HG03520 (cell line): ENCODE measurements around the gene TSC22D3.
A peak's percentile ranks its signal among the peaks of the same experiment; 100 is the strongest.
"Not testable (repeated sequence)": the region's sequence is repeated elsewhere in the genome, so short reads cannot be mapped to it uniquely, and the experiment has no call there.

ENCODE experiments used
- ATAC-seq: cut with Tn5 transposase; IDR thresholded peaks from one replicate; pipeline ENCODE4 v1.9.1; 2021; ENCODE audit warnings: mild to moderate bottlenecking, moderate library complexity; ENCODE audit not compliant: unreplicated experiment

TSC22D3 gene

GRCh38 chrX:107775734-107776511 lies at the start of gene TSC22D3:
TSS of gene TSC22D3 (minus strand) at chrX:107775787. CDS start at chrX:107775419, 368 bp downstream.
- peak; percentile 77 for ATAC-seq

GRCh38 chrX:107823456-107823855 lies 47.9 kb upstream of the TSC22D3 start:
- ATAC-seq = no peak

- ATAC-seq = no peak
These were observed 47.5 kb upstream of the TSC22D3 start for GRCh38 chrX:107823042-107823441.

- no peak for ATAC-seq
These were observed 43.4 kb upstream of the TSC22D3 start for GRCh38 chrX:107818900-107819521.

DNA sequence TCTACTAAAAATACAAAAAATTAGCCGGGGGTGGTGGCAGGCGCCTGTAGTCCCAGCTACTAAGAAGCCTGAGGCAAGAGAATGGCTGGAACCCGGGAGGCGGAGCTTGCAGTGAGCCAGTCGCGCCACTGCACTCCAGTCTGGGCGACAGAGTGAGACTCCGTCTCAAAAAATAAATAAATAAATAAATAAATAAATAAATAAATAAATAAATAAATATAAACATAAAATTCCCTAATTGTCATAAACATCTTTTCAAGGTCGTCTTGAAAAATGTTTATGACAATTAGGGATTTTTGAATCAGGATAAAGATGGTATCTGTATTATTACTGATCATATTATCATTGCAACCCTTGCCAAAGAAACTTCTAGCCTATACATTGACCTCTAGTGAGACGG lies 34.5 kb upstream of the TSC22D3 start:
- ATAC-seq = not testable (repeated sequence)

- ATAC-seq = no peak
These were observed 29.6 kb upstream of the TSC22D3 start for GRCh38 chrX:107805179-107805578.

DNA sequence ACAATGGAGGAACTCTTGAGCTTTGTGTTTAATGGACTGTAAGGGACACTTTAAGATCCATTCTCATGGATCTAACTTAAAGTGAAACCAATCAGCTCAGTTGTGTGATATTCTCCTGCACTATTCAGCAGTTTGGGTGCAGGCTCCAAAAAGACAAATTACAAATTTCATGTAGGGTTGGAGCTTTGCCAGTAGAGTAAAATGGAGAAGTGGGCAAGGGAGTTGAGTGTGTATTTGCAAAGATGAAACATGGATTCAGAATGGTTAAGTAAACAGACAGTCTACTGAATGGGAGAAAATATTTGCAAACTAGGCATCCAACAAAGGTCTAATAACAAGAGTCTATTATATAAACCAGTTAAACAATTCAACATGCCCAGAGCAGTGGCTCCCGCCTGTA lies 28.8 kb upstream of the TSC22D3 start:
- ATAC-seq = no peak

DNA sequence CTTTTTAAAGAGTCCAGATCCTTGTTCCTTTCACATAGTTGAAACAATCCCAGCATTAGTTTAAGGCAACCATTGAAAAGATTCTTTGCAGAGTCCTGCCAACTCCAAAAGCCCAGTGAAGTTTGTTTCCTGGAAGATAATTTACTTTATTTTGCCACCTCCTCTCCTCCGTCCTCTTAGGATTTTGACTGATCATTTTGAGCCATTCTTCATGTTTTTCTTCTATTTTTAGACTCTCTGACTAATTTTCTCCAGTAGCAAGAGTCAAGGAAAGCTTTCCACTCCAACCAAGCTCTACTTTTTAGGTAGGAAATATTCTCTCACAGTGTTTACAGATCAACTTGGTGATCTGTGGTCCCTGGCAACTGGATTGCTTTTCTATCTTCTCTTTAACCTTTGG lies 12.2 kb upstream of the TSC22D3 start:
- ATAC-seq = no peak

GRCh38 chrX:107780525-107780924 lies 4.9 kb upstream of the TSC22D3 start:
- ATAC-seq = no peak

- no peak for ATAC-seq
These were observed 1.9 kb upstream of the TSC22D3 start, which contains the start of gene NCBP2L for GRCh38 chrX:107777536-107777832. TSS of gene NCBP2L (plus strand) at chrX:107777733. CDS start at chrX:107794221, 16,488 bp downstream.

- ATAC-seq = peak; percentile 77
These were observed 1.3 kb upstream of the TSC22D3 start for GRCh38 chrX:107776649-107777535.

DNA sequence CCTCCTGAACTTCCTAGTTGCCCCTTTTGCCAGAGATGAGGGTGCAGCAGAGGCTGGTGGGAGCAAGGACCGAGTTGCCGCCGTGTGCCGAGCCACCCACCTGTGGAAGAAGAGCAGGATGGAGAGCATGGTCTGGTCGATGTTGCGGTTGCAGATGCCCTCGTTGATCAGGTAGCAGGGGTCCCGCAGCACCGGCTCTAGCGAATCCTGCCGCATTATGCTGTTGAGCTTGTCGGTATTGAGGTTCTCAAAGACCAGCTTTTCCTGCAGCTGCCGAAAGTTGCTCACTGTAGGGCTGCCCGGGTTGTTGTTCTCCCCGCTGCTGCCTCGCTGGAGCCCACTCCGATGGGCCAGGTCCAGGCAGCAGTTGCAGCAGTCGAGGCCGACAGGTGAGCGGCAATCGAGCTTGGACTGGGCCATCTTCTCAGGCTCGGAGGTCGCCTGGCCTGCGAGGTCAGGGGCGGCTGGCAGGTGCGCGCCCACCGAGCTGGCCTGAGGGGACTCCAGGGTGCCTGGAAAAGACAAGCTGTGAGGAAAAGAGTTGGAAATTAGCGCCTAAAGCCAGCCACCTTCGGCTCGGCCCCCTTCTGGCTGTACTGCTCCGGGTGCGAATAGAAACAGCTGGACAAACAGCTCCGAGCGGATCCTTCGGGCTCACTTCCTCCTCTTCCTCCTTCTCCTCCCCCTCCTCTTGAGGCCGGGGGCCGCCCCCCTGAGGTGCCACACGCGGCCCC lies 420 bp downstream of the TSC22D3 start:
- no peak for ATAC-seq

GRCh38 chrX:107773906-107774435 lies 1.6 kb downstream of the TSC22D3 start:
- ATAC-seq = no peak

DNA sequence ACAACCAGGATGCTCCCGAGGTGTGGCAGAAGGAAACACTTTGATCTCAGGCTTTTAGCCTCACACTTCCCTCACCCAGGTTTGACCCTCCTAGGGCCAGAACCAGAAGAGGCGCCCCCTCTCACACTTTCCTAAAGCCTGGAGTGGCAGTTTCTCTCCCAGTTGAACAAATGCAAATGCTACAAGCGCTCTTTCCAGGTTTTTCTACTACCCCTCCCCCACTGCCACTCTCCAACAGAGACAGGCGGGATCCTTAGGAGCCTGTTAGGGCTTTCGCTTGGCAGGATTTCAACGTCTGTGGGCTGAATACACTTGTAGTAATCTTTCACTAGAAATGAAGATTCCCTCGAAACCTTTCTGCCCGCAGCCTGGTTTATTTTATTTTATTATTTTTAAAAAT lies 2.4 kb downstream of the TSC22D3 start:
- ATAC-seq = no peak

DNA sequence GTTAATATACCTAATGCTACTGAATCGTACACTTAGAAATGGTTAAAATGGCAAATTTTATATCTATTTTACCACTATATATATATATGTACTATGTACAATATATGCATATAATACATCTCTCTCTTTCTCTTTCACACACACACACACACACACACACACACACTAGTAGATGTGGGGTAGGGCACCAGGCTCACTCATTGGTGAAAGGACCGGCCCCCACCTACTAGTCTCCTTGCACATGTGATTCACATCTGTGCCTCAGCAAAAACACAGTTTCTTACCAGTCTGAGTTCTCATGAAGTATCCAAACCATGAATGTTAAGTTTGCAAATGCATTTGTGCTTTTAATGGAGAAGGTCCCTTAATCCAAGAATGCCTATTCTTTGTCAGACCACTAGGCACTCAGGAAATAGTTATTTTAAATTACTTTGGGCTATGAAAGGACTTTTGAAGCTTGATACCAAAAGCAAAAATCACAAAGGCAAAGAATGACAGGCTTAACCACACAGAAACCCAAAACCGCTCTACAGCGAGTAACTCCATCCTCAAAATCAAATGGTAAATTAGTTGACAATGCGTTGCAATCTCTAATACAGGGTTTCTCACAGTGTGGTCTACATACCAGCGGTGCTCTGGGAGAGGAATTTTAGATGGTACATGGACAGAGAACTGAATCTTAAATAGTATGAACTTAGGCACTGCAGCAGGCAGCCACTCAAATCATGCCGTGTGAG lies 5.8 kb downstream of the TSC22D3 start:
- ATAC-seq = no peak

- no peak for ATAC-seq
These were observed 7.5 kb downstream of the TSC22D3 start for GRCh38 chrX:107768051-107768450.

- ATAC-seq = no peak
These were observed 9.0 kb downstream of the TSC22D3 start for GRCh38 chrX:107766470-107767150.

GRCh38 chrX:107764845-107765608 lies 10.6 kb downstream of the TSC22D3 start:
- ATAC-seq = no peak

GRCh38 chrX:107763647-107764046 lies 11.9 kb downstream of the TSC22D3 start:
- ATAC-seq = no peak
